Measurements from ENCODE around the gene PKN1.

The PKN1 gene

DNA sequence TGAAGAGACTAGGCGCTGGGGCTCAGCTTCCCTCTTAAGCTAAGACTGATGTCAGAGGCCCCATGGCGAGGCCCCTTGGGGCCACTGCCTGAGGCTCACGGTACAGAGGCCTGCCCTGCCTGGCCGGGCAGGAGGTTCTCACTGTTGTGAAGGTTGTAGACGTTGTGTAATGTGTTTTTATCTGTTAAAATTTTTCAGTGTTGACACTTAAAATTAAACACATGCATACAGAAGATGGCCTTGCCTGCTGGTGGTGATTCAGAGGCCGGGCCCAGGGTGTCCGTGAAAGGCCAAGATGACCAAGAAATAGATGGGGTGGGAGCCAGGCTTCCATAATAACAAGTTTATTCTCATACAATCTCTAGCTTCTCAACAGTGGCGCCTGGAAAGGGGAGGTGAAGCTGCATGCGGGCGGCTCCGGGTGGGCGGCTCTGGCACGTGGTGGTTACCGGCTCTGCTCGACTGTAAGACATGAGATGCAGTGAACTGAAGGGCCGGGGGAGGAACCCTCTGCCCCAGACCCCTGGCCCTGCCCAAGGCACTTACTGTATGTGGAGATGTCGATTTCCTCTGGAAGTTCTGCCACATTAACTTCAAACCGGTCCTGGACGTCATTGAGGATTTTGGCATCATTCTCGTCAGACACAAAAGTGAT, 24.5 kb upstream of the PKN1 start:
- WGBS (ENCODE audit: extremely low coverage, insufficient coverage, insufficient read length), result no CpG with 5 or more reads among the region's 20 CpGs
- Histone ChIP-seq H4K12ac (ENCODE audit: low read depth, low read length) (no peak overlapping the region), H3K36me3 (ENCODE audit: control insufficient read depth in 1 of 2, insufficient read depth in 2 of 2, low read length in 2 of 2) (peaks cover 69% of the 10 kb centered on the region in 2 experiments), H3K27me3 (ENCODE audit: insufficient read depth, low read length) (no peaks in the 10 kb centered on the region), H3K18ac (ENCODE audit: low read length) (no peak overlapping the region), H2BK120ac (ENCODE audit: insufficient read depth, low read length, poor library complexity) (no peak overlapping the region), H3K14ac (ENCODE audit: low read length) (no peak overlapping the region), H3K4me2 (ENCODE audit: low read length) (no peak overlapping the region), H2AK5ac (ENCODE audit: low read length) (no peak overlapping the region), H3K4me1 (ENCODE audit: control insufficient read depth in 1 of 2, insufficient read depth in 2 of 2, low read length in 2 of 2) (peaks cover 0 to 3% of the 10 kb centered on the region in 2 experiments), H3K23ac (ENCODE audit: low read length) (no peak overlapping the region), H2BK5ac (ENCODE audit: low read depth, low read length, poor library complexity) (no peak overlapping the region), H3K79me2 (ENCODE audit: control insufficient read depth, insufficient read depth, low read length, poor library complexity) (peaks cover 3% of the 10 kb centered on the region), H3K27ac (ENCODE audit: low read depth, low read length) (no peak overlapping the region), H2BK12ac (ENCODE audit: low read length) (no peak overlapping the region), H3K79me1 (ENCODE audit: low read length) (no peaks in the 10 kb centered on the region), H3K9ac (ENCODE audit: low read length) (no peak overlapping the region), H4K91ac (ENCODE audit: low read depth, low read length) (no peak overlapping the region), H3K4ac (ENCODE audit: low read depth, low read length) (no peak overlapping the region), H2AFZ (ENCODE audit: insufficient read depth, low read length, poor library complexity) (no peak overlapping the region), H3K9me3 (ENCODE audit: insufficient read depth, low read depth, low read length) (peaks cover 2% of the 10 kb centered on the region), H3K4me3 (ENCODE audit: low read depth, low read length) (no peak overlapping the region), H4K8ac (ENCODE audit: low read depth, low read length) (no peak overlapping the region)
- DNase-seq, result peak; percentile 46 to 66

DNA sequence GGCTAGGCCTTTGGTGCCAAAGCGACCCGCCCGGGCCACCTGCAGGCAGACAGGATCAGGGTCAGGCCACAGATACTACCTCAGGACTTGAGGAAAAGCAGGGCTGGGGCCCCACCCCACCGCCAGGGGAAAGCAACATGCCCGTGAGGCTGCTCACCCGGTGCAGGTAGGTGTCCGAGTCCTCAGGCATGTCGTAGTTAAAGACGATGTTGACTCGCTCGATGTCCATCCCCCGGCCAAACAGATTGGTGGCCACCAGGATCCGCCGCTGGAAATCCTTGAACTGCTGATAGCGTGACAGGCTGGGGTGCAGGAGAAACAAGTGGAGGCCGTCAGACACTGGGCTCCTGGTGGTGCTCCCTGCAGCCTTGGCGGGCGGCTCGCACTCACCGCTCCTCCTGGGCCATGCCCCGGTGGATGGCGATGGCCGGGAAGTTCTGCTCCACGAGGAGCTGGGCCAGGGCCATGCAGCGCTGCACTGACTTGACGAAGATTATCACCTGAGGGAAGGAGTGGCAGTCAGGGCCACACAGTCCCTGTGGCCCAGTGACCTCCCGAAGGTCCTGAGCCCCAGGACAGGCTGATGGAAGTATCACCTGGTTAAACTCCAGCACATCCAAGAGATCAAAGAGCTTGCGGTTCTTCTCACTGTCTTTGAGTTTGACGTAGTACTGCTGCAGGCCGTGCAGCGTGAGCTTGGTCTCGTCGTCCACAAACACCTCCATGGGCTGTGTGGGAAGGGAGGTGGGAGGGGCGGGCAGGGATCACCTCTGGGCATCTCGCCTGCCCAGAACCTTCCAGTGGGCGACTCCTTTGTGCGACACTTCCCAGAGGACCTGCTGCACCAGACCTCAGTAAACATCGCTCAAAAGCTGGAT, 23.7 kb upstream of the PKN1 start:
- Histone ChIP-seq H3K27me3 (ENCODE audit: insufficient read depth, low read length) (no peaks in the 10 kb centered on the region), H2BK120ac (ENCODE audit: insufficient read depth, low read length, poor library complexity) (no peak overlapping the region), H4K8ac (ENCODE audit: low read depth, low read length) (no peak overlapping the region), H3K9ac (ENCODE audit: low read length) (no peak overlapping the region), H3K4me2 (ENCODE audit: low read length) (no peak overlapping the region), H2AFZ (ENCODE audit: insufficient read depth, low read length, poor library complexity) (no peak overlapping the region), H2BK12ac (ENCODE audit: low read length) (no peak overlapping the region), H3K23ac (ENCODE audit: low read length) (no peak overlapping the region), H3K4me1 (ENCODE audit: control insufficient read depth in 1 of 2, insufficient read depth in 2 of 2, low read length in 2 of 2) (peaks cover 0 to 3% of the 10 kb centered on the region in 2 experiments), H2AK5ac (ENCODE audit: low read length) (no peak overlapping the region), H3K79me1 (ENCODE audit: low read length) (no peaks in the 10 kb centered on the region), H3K4me3 (ENCODE audit: low read depth, low read length) (no peak overlapping the region), H3K18ac (ENCODE audit: low read length) (no peak overlapping the region), H4K91ac (ENCODE audit: low read depth, low read length) (no peak overlapping the region), H3K27ac (ENCODE audit: low read depth, low read length) (no peak overlapping the region), H3K9me3 (ENCODE audit: insufficient read depth, low read depth, low read length) (peaks cover 2% of the 10 kb centered on the region), H3K14ac (ENCODE audit: low read length) (no peak overlapping the region), H3K36me3 (ENCODE audit: control insufficient read depth in 1 of 2, insufficient read depth in 2 of 2, low read length in 2 of 2) (peaks cover 72 to 74% of the 10 kb centered on the region in 2 experiments), H3K4ac (ENCODE audit: low read depth, low read length) (no peak overlapping the region), H3K79me2 (ENCODE audit: control insufficient read depth, insufficient read depth, low read length, poor library complexity) (peaks cover 4% of the 10 kb centered on the region), H2BK5ac (ENCODE audit: low read depth, low read length, poor library complexity) (no peak overlapping the region), H4K12ac (ENCODE audit: low read depth, low read length) (no peak overlapping the region)
- DNase-seq, result peak; percentile 67 to 81
- WGBS (ENCODE audit: extremely low coverage, insufficient coverage, insufficient read length), result no CpG with 5 or more reads among the region's 38 CpGs

DNA sequence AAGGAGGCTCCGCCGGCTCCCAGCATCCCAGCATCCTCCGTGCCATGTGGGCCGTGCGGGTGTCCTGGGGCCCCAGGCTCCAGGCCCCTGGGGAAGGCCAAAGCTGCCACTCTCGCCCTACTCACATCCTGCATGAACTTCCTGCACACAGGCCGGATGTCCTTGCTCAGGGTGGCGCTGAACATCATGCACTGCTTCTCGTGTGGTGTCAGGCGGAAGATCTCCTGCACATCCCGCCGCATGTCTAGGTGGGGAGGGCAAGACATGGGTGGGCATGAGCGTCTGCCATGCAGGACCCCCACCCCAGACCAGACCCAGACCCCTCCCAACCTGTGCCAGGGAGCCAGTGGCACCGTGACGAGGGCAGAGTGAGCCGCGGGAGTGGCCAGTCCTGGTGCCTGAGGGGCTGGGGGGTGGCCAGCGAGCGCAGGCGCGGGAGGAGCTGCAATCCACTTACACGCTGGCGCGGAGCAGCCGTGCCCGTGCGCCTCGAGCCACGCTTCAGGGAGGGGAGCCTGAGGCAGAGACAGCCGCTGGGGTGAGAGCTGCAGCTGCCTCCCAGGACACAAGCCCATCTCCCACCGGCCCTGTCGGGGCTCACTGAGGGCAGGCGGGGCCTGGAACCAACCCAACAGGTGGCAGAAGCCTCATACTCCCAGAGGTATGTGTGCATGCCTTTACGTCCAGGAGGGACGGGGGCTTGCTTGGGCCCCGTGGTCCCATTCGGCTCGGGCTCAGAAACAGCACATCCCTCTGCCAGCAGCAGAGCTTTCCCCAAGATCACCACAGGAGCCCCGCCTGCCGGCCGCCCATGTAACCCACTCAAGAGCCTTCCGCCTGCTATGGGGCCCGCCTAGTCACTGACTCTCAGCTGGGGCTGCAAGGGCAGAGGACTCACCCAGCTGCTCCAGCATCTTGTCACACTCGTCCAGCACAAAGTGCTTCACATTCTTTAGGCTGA, 22.7 kb upstream of the PKN1 start:
- Histone ChIP-seq H2BK120ac (ENCODE audit: insufficient read depth, low read length, poor library complexity) (no peak overlapping the region), H3K9ac (ENCODE audit: low read length) (no peak overlapping the region), H3K4me2 (ENCODE audit: low read length) (no peak overlapping the region), H3K23ac (ENCODE audit: low read length) (no peak overlapping the region), H4K8ac (ENCODE audit: low read depth, low read length) (no peak overlapping the region), H3K79me2 (ENCODE audit: control insufficient read depth, insufficient read depth, low read length, poor library complexity) (peaks cover 7% of the 10 kb centered on the region), H3K4ac (ENCODE audit: low read depth, low read length) (no peak overlapping the region), H3K36me3 (ENCODE audit: control insufficient read depth in 1 of 2, insufficient read depth in 2 of 2, low read length in 2 of 2) (peaks cover 72 to 74% of the 10 kb centered on the region in 2 experiments), H3K14ac (ENCODE audit: low read length) (no peak overlapping the region), H3K4me1 (ENCODE audit: control insufficient read depth in 1 of 2, insufficient read depth in 2 of 2, low read length in 2 of 2) (peaks cover 0 to 3% of the 10 kb centered on the region in 2 experiments), H3K27ac (ENCODE audit: low read depth, low read length) (no peak overlapping the region), H4K91ac (ENCODE audit: low read depth, low read length) (no peak overlapping the region), H4K12ac (ENCODE audit: low read depth, low read length) (no peak overlapping the region), H3K9me3 (ENCODE audit: insufficient read depth, low read depth, low read length) (peaks cover 2% of the 10 kb centered on the region), H3K79me1 (ENCODE audit: low read length) (no peaks in the 10 kb centered on the region), H3K27me3 (ENCODE audit: insufficient read depth, low read length) (no peaks in the 10 kb centered on the region), H2AFZ (ENCODE audit: insufficient read depth, low read length, poor library complexity) (no peak overlapping the region), H2AK5ac (ENCODE audit: low read length) (no peak overlapping the region), H3K18ac (ENCODE audit: low read length) (no peak overlapping the region), H2BK5ac (ENCODE audit: low read depth, low read length, poor library complexity) (no peak overlapping the region), H3K4me3 (ENCODE audit: low read depth, low read length) (no peak overlapping the region), H2BK12ac (ENCODE audit: low read length) (no peak overlapping the region)
- no CpG with 5 or more reads among the region's 44 CpGs for WGBS (ENCODE audit: extremely low coverage, insufficient coverage, insufficient read length)
- DNase-seq, result peak in 1 of 2 donors; percentile 49

Data from trophoblast cell (in vitro differentiated cells and primary cell).